ENCODE data around the gene CES5A.
"Not testable (repeated sequence)": the region's sequence is repeated elsewhere in the genome, so short reads cannot be mapped to it uniquely, and the experiment has no call there.

DNA sequence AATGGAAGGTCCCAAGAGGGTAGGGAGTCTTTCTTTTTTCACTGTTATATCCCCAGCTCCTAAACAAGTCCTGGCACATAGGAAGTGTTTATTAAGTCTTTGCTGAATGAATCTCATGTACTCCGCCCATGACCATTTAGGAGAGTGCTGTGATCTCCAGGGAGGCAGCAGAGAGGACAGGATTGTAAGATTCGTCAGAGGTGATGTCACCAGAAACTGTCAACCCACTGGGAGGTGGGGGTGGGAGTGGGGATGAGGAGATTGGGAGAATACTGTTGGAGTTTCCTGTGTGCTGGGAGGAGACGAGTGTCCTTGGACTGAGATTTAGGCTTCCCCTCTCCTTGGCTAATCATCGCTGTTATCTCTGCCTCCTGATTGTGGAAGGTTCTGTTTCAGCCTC is 59.0 kb downstream of the CES5A start:
- TF ChIP-seq, protein P1, sequence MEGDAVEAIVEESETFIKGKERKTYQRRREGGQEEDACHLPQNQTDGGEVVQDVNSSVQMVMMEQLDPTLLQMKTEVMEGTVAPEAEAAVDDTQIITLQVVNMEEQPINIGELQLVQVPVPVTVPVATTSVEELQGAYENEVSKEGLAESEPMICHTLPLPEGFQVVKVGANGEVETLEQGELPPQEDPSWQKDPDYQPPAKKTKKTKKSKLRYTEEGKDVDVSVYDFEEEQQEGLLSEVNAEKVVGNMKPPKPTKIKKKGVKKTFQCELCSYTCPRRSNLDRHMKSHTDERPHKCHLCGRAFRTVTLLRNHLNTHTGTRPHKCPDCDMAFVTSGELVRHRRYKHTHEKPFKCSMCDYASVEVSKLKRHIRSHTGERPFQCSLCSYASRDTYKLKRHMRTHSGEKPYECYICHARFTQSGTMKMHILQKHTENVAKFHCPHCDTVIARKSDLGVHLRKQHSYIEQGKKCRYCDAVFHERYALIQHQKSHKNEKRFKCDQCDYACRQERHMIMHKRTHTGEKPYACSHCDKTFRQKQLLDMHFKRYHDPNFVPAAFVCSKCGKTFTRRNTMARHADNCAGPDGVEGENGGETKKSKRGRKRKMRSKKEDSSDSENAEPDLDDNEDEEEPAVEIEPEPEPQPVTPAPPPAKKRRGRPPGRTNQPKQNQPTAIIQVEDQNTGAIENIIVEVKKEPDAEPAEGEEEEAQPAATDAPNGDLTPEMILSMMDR (IDR thresholded peaks at IDR 0.05; ENCODE audit: low read depth, low read length), result not testable (repeated sequence)
- not testable (repeated sequence) for TF ChIP-seq EZH2phosphoT487 (IDR thresholded peaks at IDR 0.05; ENCODE audit: low read depth)
